ENCODE measurements around the gene CCT6B.
A peak's percentile ranks its signal among the peaks of the same experiment; 100 is the strongest.
"Not testable (repeated sequence)": the region's sequence is repeated elsewhere in the genome, so short reads cannot be mapped to it uniquely, and the experiment has no call there.

Gene CCT6B

DNA sequence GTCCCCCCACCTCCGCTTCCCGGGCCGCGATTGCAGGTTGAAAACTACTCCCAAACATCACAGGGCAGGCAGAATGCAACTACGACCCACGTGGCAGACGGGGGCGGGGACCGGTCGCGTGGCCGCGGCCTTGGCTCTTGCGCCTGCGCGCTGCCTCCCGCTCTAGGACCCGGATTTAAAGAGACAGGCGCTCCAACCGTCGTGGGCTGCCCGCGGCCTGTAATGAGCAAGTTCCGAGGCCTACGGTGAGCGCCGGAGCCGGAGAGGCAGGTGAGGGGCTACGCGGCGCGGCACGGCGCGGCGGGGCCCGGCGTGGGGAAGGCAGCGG lies 19.1 kb upstream of the CCT6B start, which contains the start of gene LIG3:
Gene LIG3 (plus strand): TSS at position 160 of the 328 bp plus-strand sequence. CDS start 2,494 bp downstream, outside the sequence.
- DNase-seq = peak; percentile 93

GRCh38 chr17:34979650-34980352 lies 18.5 kb upstream of the CCT6B start:
- DNase-seq = no peak

DNA sequence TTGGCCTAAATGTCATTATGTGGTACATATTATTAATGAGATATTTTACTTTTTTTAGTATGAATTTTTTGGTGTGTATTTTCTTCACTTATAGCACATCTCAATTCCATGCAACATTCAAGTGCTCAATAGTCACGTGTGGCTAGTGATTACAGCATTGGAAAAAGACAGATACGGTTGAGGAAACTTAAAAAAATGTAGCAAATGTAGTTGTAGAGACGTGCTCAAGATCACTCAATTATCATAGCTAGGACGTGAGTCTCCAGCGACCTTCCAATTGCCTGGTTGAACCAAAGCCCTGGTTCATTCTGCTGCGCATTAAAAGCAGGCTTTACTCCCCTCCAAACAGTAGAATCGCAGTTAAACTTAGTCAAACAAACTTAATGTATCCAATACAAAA lies 17.9 kb upstream of the CCT6B start:
- DNase-seq = no peak

GRCh38 chr17:34974794-34975785 lies 13.8 kb upstream of the CCT6B start:
- no peak for DNase-seq

- DNase-seq = no peak
Measured at GRCh38 chr17:34974179-34974578, 12.9 kb upstream of the CCT6B start.

DNA sequence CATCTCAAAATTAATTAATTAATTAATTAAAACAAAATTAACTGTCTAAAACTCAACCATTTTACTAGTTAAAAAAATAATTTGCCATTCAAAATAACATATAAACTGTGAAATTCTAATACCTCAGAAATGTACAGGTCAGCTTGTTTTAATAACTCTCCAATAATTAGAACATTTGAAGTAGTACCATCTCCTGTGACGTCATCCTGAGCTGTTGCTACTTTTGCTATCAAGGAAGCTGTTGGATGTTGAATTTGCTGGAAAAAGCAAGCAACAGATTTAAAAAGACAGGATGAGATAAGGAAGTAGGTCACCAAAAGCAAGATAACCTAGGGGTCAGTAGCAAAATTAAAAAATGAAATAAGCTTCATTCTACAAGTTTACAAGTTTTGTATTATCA lies 2.8 kb downstream of the CCT6B start:
- no peak for DNase-seq

- DNase-seq = not testable (repeated sequence)
Measured at GRCh38 chr17:34950780-34951179, 10.5 kb downstream of the CCT6B start.

- DNase-seq = no peak
Measured at GRCh38 chr17:34930283-34930682, 31.0 kb downstream of the CCT6B start.

- no peak for DNase-seq
Measured at GRCh38 chr17:34926661-34927060, 34.6 kb downstream of the CCT6B start.

DNA sequence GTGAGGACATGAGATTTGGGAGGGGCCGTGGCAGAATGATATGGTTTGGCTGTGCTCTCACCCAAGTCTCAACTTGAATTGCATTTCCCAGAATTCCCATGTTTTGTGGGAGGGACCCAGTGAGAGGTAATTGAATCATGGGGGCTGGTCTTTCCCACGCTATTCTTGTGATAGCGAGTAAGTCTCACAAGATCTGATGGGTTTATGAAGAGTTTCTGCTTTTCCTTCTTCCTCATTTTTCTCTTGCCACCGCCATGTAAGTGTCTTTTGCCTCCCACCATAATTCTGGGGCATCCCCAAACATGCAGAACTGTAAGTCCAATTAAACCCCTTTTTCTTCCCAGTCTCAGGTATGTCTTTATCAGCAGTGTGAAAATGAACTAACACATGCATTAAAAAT lies 40.6 kb downstream of the CCT6B start:
- DNase-seq = no peak

DNA sequence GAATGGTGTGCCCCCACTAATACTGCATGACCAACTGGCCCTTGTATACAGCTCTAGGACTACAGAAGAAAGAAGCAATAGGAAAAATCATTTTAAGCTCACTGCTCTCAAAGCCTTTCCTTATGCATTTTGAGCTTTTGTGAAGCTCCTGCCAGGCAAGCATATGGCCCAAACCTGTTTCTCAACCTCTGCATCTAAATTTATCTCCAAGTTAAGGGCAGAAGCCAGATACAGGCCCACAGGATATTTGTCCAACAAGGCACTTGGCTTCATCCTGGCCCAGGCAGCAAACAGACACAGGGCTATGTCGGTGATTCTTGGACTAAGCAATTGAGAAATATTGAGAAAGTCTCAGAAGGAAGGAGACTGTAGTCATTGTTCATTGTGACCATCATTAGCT lies 43.9 kb downstream of the CCT6B start:
- DNase-seq = no peak

DNA sequence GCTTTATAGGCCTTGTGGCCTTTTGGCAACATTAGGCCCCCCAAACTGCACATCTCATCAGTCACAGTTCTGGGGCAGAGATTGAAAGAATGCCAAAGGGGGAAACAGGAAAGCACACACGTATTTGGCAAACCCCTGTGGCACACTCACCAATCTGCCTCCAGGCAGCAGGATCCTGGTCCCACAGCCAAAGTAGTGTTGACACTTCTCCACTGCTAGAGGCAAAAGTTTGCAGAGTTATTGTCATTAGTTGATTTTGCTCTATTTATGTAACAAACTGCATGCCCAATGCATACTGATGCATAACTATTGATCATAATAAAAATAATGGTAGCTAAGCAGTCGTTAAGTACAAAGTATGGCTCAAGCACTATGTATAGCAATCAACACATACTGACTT lies 45.1 kb downstream of the CCT6B start:
- DNase-seq = no peak

- DNase-seq = no peak
Measured at GRCh38 chr17:34913001-34913400, 48.3 kb downstream of the CCT6B start.

- no peak for DNase-seq
Measured at GRCh38 chr17:34909040-34909439, 52.2 kb downstream of the CCT6B start.

DNA sequence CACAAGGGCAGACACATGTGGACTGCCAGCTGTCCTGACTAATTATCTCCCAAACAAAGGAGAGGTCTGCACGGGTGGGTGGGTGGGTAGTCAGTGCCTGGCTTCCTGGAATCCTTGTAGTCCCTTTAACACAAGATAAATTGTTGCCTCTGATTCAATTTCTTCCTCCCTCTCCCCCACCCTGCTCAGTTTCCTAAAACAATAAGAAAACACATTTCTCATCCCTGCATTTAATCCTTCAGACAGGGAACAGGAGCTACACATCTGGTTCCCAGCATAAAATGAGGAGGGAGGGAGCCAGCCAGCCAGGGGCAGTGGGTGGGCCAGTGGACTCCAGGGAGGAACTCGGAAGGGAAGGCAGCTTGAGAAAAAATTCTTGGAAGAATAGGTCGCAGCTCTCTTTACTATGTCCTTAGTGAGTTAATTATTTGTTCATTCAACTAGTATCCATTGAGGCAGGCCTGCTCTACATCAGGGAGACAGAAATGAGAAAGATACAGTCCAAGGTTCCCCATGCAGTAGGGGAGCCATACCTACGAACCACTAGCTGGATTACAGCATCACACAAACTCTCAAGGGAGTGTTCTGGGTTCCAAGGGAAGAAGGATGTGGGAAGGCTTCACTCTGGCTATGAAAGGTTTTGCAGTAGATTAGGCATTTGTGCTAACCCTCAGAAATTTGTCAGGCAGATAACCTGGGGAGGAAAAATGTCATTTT lies 58.3 kb downstream of the CCT6B start:
- DNase-seq = no peak

GRCh38 chr17:34899643-34900291 lies 61.5 kb downstream of the CCT6B start:
- no peak for DNase-seq

GRCh38 chr17:34895383-34895782 lies 65.9 kb downstream of the CCT6B start:
- DNase-seq = no peak

DNA sequence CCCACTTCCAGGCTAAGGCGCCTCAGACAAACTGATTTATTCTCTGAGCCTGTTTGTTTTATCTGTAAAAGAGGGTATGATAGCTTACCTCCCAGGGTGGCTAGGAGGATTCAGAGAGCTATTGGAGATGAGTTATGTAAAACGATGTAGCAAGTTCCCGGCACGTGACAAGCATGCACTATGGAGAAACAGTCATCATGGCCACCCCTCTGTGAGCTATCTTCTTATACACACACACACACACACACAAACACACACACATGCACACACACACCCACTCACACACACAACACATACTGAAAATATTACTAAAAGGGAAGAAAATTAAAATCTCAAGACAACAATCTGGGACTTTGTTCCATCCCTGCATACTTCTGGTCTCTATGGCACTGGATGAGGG lies 66.3 kb downstream of the CCT6B start:
- DNase-seq = no peak

- peak in 1 of 2 donors; percentile 10 for DNase-seq
Measured at GRCh38 chr17:34892461-34893249, 68.6 kb downstream of the CCT6B start.

DNA sequence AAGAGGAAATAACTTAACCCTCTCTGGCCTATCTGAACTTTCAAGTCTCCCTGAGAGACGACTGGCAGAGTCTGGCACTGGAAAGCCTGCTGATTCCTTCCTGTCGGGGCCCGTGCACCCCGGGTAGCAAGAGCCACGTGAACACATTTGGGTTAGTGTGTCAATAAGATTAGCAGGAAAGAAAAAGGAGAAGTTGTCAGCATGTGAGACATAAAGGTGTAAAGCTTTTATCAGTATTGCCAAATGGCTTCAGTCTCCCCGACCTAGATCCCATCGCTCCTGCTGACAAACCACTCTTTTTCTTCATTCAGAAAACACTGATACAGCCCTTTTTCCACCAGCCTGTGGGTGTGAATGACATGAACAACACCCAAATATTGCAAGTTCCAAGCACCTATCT lies 74.4 kb downstream of the CCT6B start:
- DNase-seq = no peak

- DNase-seq = no peak
Measured at GRCh38 chr17:34885076-34885475, 76.2 kb downstream of the CCT6B start.

DNA sequence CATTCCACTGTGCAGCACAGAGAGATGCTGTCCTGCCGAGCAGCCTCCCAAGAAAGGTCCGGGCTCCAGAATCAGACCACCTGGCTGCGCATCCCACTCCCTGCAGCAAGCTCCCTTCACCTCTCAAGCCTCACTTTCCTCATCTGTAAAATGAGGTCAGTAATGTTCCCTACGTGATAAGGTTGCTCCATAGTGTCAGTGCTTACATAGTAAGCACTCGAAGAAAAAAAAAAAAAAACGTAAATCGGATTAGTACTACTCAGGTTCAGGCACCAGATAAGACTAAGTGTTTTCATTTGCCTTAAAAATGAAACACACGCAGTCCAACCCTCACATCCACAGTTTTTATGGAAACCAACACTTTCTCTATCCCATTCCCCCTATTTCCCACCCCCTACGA lies 76.7 kb downstream of the CCT6B start:
- no peak for DNase-seq
